Left ventricle myocardium superior (tissue), 1 donor: ENCODE measurements around the gene BLM. TPM values are rescaled to one million over a fixed set of nuclear protein-coding genes. Genes with fewer than 3 reads are reported as not detected.
A peak's percentile ranks its signal among the peaks of the same experiment; 100 is the strongest.

Source experiments
- ATAC-seq: fragments of 200-7000 bp; cut with Tn5 transposase; one replicate; pipeline ENCODE4 v1.9.1; 2020; ENCODE audit warnings: mild to moderate bottlenecking, moderate library complexity
- DNase-seq: peaks from one replicate; pipeline ENCODE4 v3.0.0-alpha.2; 2020
- intact Hi-C: fragments of 100-400 bp; cut with micrococcal nuclease; formaldehyde crosslinking; loops from one replicate; pipeline ENCODE4 v1.11.0; 2022
- total RNA-seq: library from RNA; stranded (reverse); fragmentation: NEBNext Ultra II Directional; extraction: Animal tissue kit (Norgen Biotek cat#: 25700); gene quantifications from one replicate; pipeline ENCODE4 v1.2.1, GENCODE V29; 2021
- donor health status: DM: no; HTN: yes; CAD: no; lungs with severe emphysema.

The BLM gene
- total RNA-seq, 1 donor from 2014 or later, result 35.9 TPM

DNA sequence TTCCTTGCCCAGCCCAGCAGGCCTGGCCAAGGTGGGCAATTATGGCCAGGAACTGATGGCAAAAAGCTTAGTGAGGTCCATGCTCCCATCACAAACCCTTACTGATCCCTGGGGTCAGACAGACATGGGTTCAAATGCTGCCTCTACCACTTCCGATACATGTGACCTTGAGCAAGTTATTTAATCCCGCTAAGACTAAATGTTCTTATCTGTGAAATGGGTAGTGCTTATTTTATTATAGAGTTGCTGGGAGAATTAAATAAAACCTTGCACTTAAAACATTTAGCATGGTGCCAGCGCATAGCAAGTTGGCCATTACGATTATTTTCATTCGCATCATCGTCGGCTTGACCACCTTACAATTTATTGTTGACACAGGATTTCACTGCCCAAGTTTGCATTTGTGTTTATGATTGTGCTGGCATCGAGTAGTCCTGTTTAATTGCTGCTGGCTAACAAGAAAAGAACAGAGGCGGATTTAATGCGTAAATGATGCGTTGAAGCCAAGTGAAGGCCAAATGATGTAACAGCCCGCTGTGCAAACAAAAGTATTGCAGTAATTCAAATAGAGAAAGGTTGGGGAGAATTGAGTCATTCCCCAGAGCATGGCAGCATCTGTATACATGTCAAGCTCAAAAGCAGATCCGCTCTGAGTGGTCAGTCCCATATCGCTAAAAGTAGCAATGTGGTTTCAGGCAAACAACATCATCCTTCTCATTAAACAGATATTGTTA, 144.0 kb downstream of the BLM start:
- ATAC-seq (no peak), DNase-seq (no peak)
- intact Hi-C loops, result no loop called here

DNA sequence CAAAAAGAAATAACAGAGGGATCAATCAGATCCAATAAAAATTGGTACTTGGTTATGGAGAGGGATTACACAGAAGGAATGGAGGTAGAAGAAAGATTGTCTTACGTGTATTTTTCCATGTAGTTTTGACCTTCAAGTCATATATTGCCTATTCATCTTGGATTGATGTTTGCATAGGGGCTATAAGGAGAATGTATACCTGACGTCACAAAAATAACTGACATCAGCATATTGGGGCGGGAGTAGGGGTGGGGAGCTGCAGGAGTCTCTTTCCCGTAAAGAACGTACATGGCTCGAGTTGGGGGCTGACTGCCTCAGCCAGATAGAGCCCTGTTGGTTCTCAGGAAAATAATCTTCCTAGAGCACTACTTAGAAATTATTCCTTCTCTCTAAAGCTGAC, 145.3 kb downstream of the BLM start:
- ATAC-seq, result no peak
- DNase-seq, result no peak
- intact Hi-C loops, result no loop called here

GRCh38 chr15:90862964-90863778, 146.0 kb downstream of the BLM start:
- DNase-seq (no peak), ATAC-seq (peak; percentile 65)
- intact Hi-C loops, result no loop called here

DNA sequence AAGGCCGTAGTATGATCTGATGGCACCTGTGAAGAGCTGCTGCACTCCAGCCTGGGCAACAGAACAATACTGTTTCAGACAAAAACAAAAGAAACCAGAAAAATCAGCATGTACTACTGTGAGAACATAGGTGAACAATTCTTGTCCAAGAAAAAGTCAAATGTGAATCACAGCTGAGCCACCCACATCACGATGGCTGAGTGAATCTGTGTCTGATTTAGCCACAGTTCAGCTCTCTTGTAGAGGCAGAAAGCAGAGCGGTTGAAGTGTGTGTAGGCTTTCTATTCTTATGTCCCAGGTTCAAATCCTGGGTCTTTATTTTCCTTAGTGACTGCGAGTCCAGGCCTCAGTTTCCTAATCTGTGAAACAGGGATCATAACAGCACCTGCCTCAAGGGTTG, 146.8 kb downstream of the BLM start:
- intact Hi-C loops, result no loop called here
- ATAC-seq (no peak), DNase-seq (no peak)

- intact Hi-C loops, result no loop called here
Measured at GRCh38 chr15:90864507-90864906, 147.4 kb downstream of the BLM start.

GRCh38 chr15:90865702-90866101, 148.6 kb downstream of the BLM start:
- ATAC-seq (no peak), DNase-seq (no peak)
- intact Hi-C loops, result no loop called here

More at GRCh38 chr15:90864507-90864906, 147.4 kb downstream of the BLM start:
- DNase-seq (no peak), ATAC-seq (no peak)

Other genes starting within 250 kb of the BLM start
- 29.8 TPM for gene CRTC3, start 187.4 kb upstream of the BLM start, total RNA-seq
- 49.9 TPM for gene FURIN, start 151.2 kb downstream of the BLM start, total RNA-seq
- 15.4 TPM for gene FES, start 167.2 kb downstream of the BLM start, total RNA-seq
- 146 TPM for gene MAN2A2, start 186.0 kb downstream of the BLM start, total RNA-seq
- gene HDDC3, start 215.2 kb downstream of the BLM start, total RNA-seq, result 15.0 TPM
- gene UNC45A, start 217.9 kb downstream of the BLM start, total RNA-seq, result 24.4 TPM
- 11.5 TPM for gene RCCD1, start 237.5 kb downstream of the BLM start, total RNA-seq